ENCODE results near the gene AIFM1. TPM values are rescaled to one million over a fixed set of nuclear protein-coding genes. Genes with fewer than 3 reads are reported as not detected.

AIFM1 gene
- total RNA-seq, 3 donors from 2014 or later, result 45.3 to 66.9 (median 50.0) TPM

DNA sequence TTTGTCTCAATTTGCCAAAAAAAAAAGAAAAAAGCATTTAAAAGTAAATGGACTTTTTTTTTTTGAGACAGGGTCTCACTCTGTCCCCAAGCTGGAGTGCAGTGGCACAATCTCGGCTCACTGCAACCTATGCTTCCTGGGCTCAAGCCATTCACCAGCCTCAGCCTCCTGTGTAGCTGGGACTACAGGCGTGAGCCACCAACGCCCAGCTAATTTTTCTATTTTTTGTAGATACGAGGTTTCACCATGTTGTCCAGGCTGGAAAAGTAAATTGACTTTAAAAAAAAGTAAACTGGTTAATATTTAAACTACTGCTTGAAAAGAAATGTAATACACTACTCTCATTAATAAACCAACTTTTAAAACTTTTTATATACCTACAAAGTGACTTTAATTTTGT, 5.9 kb downstream of the AIFM1 start:
- no peak for DNase-seq
- TF ChIP-seq, protein P1, sequence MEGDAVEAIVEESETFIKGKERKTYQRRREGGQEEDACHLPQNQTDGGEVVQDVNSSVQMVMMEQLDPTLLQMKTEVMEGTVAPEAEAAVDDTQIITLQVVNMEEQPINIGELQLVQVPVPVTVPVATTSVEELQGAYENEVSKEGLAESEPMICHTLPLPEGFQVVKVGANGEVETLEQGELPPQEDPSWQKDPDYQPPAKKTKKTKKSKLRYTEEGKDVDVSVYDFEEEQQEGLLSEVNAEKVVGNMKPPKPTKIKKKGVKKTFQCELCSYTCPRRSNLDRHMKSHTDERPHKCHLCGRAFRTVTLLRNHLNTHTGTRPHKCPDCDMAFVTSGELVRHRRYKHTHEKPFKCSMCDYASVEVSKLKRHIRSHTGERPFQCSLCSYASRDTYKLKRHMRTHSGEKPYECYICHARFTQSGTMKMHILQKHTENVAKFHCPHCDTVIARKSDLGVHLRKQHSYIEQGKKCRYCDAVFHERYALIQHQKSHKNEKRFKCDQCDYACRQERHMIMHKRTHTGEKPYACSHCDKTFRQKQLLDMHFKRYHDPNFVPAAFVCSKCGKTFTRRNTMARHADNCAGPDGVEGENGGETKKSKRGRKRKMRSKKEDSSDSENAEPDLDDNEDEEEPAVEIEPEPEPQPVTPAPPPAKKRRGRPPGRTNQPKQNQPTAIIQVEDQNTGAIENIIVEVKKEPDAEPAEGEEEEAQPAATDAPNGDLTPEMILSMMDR (IDR thresholded peaks at IDR 0.05), result no peak
- intact Hi-C loops (cut with DNase I, micrococcal nuclease), result no loop called here
- ATAC-seq, result no peak
- Histone ChIP-seq H3K9me3 (no peaks in the 10 kb centered on the region), H3K4me1 (ENCODE audit: low read depth) (peaks cover 2% of the 10 kb centered on the region), H3K36me3 (ENCODE audit: low read depth) (no peaks in the 10 kb centered on the region), H3K4me3 (no peak overlapping the region)

DNA sequence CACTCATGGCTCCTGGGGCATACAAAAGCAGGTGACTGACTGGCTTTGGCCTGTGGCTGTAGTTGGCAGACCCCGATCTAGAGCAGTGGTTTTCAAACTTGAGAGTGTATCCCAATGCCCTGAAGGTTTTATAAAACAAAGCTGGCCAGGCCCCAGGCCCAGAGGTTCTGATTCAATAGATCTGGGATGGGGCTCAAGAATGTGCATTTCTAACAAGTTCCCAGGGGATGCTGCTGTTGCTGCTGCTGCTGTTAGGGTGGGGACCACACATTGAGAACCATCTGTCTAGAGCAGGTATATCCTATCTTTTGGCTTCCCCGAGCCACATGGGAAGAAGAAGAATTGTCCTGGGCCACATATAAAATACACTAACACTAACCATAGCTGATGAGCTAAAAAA, 7.3 kb downstream of the AIFM1 start:
- Histone ChIP-seq H3K4me1 (ENCODE audit: low read depth) (no peaks in the 10 kb centered on the region), H3K9me3 (no peaks in the 10 kb centered on the region), H3K36me3 (ENCODE audit: low read depth) (no peaks in the 10 kb centered on the region), H3K4me3 (no peak overlapping the region)
- ATAC-seq (no peak), DNase-seq (no peak)
- intact Hi-C loops (cut with DNase I, micrococcal nuclease), result no loop called here
- TF ChIP-seq, protein P1 (IDR thresholded peaks at IDR 0.05), result no peak

DNA sequence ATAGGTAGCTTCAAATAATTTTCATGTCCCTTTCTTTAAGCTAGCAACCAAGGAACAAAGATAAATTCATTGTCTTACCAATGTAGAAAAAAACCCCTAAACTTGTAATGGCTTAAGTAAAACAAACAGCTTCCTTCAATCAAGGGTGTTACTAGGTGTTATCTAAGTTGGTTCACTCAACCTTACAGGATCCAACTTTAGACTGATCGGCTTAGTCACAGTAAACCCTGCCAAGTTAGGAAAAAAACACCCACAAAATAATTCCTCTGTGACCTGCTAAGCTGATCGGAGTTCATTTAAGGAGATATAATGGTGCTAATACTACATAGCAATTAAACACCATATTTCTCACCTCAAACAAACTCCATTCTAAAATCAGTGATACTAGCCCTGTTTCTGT, 10.1 kb downstream of the AIFM1 start:
- H3K36me3 ChIP-seq (ENCODE audit: low read depth), result no peaks in the 10 kb centered on the region
- intact Hi-C loops (cut with DNase I, micrococcal nuclease), result no loop called here
- H3K4me1 ChIP-seq (ENCODE audit: low read depth), result no peaks in the 10 kb centered on the region
- TF ChIP-seq, protein P1 (IDR thresholded peaks at IDR 0.05), result no peak
- H3K4me3 ChIP-seq, result no peak overlapping the region
- DNase-seq, result no peak
- no peaks in the 10 kb centered on the region for H3K9me3 ChIP-seq
- no peak for ATAC-seq

DNA sequence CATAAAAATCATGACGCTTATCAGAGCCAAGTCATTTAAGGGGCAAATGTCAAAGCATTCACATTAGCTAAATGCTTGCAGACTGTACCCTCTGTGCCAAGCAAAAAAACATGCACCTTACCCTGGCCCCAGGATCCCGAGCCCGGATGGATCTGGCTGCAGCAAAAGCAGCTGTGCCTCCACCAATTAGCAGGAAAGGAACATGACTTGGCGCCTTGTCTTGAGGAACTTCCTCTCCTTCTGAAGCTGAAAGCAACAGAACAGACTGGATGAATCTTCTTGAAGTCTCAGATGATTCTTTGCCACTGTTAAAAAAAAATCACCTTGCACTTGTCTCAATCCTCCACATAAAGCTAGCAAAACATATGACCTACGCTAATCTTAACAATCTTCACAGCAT, 18.0 kb downstream of the AIFM1 start:
- H3K4me3 ChIP-seq, result no peak overlapping the region
- ATAC-seq (no peak), DNase-seq (no peak)
- TF ChIP-seq, protein P1 (IDR thresholded peaks at IDR 0.05), result no peak
- H3K4me1 ChIP-seq (ENCODE audit: low read depth), result no peaks in the 10 kb centered on the region
- H3K9me3 ChIP-seq, result no peaks in the 10 kb centered on the region
- H3K36me3 ChIP-seq (ENCODE audit: low read depth), result no peaks in the 10 kb centered on the region
- intact Hi-C loops (cut with DNase I, micrococcal nuclease), result no loop called here

DNA sequence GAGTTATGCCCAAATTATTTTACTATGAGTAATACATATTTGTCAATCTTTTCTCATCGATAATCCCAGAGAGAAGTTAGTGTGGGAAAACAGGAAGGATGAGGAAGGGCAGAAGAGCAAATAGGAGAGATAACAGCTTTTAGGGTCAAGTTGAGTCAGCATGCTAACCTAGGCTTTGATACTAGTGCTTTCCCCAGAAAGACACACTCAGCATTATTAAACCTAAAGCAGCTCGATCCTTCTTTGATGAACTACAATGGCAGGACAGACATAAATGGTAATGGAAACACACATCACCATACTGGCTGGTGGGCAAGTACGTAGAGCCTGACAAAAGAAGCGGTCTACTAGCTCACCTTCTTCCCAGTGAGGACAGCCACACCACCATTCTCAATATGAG, 20.5 kb downstream of the AIFM1 start:
- ATAC-seq, result no peak
- intact Hi-C loops (cut with DNase I, micrococcal nuclease), result no loop called here

More for the DNA sequence above, 20.5 kb downstream of the AIFM1 start:
- DNase-seq, result no peak
- H3K36me3 ChIP-seq (ENCODE audit: low read depth), result no peaks in the 10 kb centered on the region
- no peaks in the 10 kb centered on the region for H3K4me1 ChIP-seq (ENCODE audit: low read depth)
- TF ChIP-seq, protein P1 (IDR thresholded peaks at IDR 0.05), result no peak
- no peak overlapping the region for H3K4me3 ChIP-seq
- no peaks in the 10 kb centered on the region for H3K9me3 ChIP-seq

Data from mucosa of descending colon (tissue), 3 donors.